ENCODE data around the gene GUCA2A. TPM values are rescaled to one million over a fixed set of nuclear protein-coding genes. Genes with fewer than 3 reads are reported as not detected.

The GUCA2A gene, protein sequence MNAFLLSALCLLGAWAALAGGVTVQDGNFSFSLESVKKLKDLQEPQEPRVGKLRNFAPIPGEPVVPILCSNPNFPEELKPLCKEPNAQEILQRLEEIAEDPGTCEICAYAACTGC
- not detected for total RNA-seq (2013)
- polyA plus RNA-seq (not detected), polyA minus RNA-seq (not detected in 2 replicates), total RNA-seq (0 to 0.23 (median 0) reads per million in 11 experiments)

DNA sequence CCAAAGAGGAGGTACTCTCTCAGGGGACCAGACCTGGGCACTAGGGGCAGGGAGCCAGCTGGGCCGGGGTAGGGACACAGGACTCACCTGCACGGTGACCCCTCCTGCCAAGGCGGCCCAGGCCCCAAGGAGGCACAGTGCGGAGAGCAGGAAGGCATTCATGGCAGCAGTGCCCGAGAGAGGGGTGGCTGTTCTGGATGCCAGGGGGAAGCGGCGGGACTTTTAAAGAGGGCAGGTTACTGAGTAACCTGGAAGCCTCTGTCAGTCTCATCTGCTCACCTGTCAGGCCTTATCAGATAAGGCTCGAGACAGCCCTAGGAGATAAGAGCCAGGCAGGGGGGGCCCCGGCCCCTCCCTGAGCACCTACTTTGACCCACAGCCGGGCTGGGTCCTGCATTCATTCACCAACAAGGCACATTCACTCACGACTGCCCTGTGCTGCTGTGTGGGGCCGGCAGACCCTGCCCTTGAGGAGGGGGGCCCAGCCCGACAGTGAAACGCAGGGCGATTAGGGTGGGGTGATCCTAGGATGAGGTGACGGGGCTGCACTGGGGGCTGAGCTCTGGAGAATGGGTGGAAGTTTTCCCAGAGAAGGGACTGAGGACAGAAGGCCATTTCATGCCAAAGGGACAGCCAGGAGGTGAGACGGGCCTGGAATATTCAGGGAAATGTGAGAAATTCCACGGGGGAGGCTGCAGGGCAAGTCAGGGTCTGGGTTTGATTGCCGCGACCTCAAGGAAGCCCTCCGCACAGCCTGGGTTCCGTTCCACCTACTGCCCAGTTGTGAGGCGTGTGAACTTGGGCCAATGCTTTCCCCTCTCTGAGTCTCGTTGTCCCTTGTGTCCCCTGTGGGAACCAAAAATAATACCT lies at the start of gene GUCA2A:
Gene GUCA2A, minus strand, starts transcription at position 195 of the 870 bp plus-strand sequence. Its CDS starts 33 bp downstream, at position 162.
- Histone ChIP-seq H3K4me3 (replicated peaks in 1 of 3; ENCODE audit: low read depth in 2 of 3, low read length in 3 of 3) (no peak within 1 kb of the TSS), H3K9ac (ENCODE audit: insufficient read depth, low read length, poor library complexity, severe bottlenecking) (no peak within 1 kb of the TSS), H3K4me2 (replicated peaks; ENCODE audit: extremely low read depth, low read length, poor library complexity, severe bottlenecking) (no peak within 1 kb of the TSS), H3K36me3 (replicated peaks in 1 of 2; ENCODE audit: control insufficient read depth in 1 of 2, insufficient read depth in 2 of 2, low read length in 2 of 2) (no peaks in the 10 kb centered on the region), H3K27ac (ENCODE audit: low read depth in 1 of 2, low read length in 2 of 2) (no peak within 1 kb of the TSS), H4K20me1 (ENCODE audit: insufficient read depth, low read length) (no peaks in the 10 kb centered on the region), H3K27me3 (ENCODE audit: control insufficient read depth in 2 of 2, insufficient read depth in 2 of 2, low read length in 2 of 2) (no peaks in the 10 kb centered on the region), H3K4me1 (ENCODE audit: control insufficient read depth in 1 of 2, insufficient read depth in 2 of 2, low read length in 2 of 2) (peaks cover 6 to 19% of the 10 kb centered on the region in 2 donors), H3K79me2 (ENCODE audit: insufficient read depth, low read length) (no peaks in the 10 kb centered on the region), H2AFZ (ENCODE audit: insufficient read depth, low read depth, low read length, poor library complexity, severe bottlenecking) (no peak within 1 kb of the TSS), H3K9me3 (replicated peaks in 1 of 2; ENCODE audit: control insufficient read depth in 1 of 2, insufficient read depth in 1 of 2, low read length in 2 of 2) (no peaks in the 10 kb centered on the region)
- intact Hi-C loops (cut with micrococcal nuclease) = no loop called here
- Mint-ChIP-seq H3K36me3 (no peaks in the 10 kb centered on the region), H3K27me3 (ENCODE audit: low read depth in 3 of 3) (peaks cover 5 to 9% (median 6%) of the 10 kb centered on the region in 3 donors), H3K9me3 (peaks cover 0 to 10% (median 8%) of the 10 kb centered on the region in 7 donors), H3K4me3 (peak within 1 kb of the TSS in 1 of 2 donors; percentile 43), H3K4me1 (peaks cover 16% of the 10 kb centered on the region), H3K27ac (no peak within 1 kb of the TSS)
- WGBS (ENCODE audit: insufficient coverage) = 97% methylated on average over 19 of the region's 24 CpGs
- no peak for DNase-seq
- TF ChIP-seq, protein P1, sequence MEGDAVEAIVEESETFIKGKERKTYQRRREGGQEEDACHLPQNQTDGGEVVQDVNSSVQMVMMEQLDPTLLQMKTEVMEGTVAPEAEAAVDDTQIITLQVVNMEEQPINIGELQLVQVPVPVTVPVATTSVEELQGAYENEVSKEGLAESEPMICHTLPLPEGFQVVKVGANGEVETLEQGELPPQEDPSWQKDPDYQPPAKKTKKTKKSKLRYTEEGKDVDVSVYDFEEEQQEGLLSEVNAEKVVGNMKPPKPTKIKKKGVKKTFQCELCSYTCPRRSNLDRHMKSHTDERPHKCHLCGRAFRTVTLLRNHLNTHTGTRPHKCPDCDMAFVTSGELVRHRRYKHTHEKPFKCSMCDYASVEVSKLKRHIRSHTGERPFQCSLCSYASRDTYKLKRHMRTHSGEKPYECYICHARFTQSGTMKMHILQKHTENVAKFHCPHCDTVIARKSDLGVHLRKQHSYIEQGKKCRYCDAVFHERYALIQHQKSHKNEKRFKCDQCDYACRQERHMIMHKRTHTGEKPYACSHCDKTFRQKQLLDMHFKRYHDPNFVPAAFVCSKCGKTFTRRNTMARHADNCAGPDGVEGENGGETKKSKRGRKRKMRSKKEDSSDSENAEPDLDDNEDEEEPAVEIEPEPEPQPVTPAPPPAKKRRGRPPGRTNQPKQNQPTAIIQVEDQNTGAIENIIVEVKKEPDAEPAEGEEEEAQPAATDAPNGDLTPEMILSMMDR (IDR thresholded peaks at IDR 0.05) = no peak

DNA sequence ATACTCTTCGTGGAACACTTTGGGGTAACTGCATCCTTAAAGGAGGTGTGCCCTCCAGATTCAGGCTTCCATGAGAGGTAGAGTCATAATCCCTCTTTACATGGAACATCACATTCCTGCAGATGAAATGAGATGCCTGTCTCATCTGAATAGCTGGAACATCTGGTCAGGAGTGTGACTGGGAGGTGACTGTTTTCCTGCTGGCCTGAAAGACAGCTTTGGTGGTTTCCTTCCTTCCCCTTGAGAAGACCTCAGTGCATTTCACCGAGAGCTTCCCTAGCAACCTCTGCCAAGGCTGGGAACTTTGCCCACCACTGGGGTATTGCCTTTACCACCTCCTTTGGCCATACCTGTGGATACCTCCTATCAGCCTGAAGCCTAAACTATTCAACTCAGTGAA lies 46.7 kb upstream of the GUCA2A start:
- H3K36me3 Mint-ChIP-seq = peaks cover 19 to 37% of the 10 kb centered on the region in 2 donors
- intact Hi-C loops (cut with micrococcal nuclease) = no loop called here
- no peak overlapping the region for H3K4me2 ChIP-seq (replicated peaks; ENCODE audit: extremely low read depth, low read length, poor library complexity, severe bottlenecking)

More for the DNA sequence above, 46.7 kb upstream of the GUCA2A start:
- Mint-ChIP-seq H3K4me1 (peaks cover 16% of the 10 kb centered on the region), H3K9me3 (peaks cover 0 to 5% (median 3%) of the 10 kb centered on the region in 7 donors), H3K27me3 (ENCODE audit: low read depth in 3 of 3) (no peaks in the 10 kb centered on the region), H3K27ac (no peak overlapping the region), H3K4me3 (no peak overlapping the region)
- TF ChIP-seq, protein P1 (IDR thresholded peaks at IDR 0.05) = no peak
- Histone ChIP-seq H3K9me3 (replicated peaks in 1 of 2; ENCODE audit: control insufficient read depth in 1 of 2, insufficient read depth in 1 of 2, low read length in 2 of 2) (no peaks in the 10 kb centered on the region), H3K79me2 (ENCODE audit: insufficient read depth, low read length) (peaks cover 47% of the 10 kb centered on the region), H3K4me1 (ENCODE audit: control insufficient read depth in 1 of 2, insufficient read depth in 2 of 2, low read length in 2 of 2) (peaks cover 6 to 11% of the 10 kb centered on the region in 2 donors), H3K36me3 (replicated peaks in 1 of 2; ENCODE audit: control insufficient read depth in 1 of 2, insufficient read depth in 2 of 2, low read length in 2 of 2) (peaks cover 0 to 29% of the 10 kb centered on the region in 2 donors), H2AFZ (ENCODE audit: insufficient read depth, low read depth, low read length, poor library complexity, severe bottlenecking) (no peak overlapping the region), H3K27ac (ENCODE audit: low read depth in 1 of 2, low read length in 2 of 2) (peak overlapping the region in 1 of 2 donors; percentile 4), H3K27me3 (ENCODE audit: control insufficient read depth in 2 of 2, insufficient read depth in 2 of 2, low read length in 2 of 2) (no peaks in the 10 kb centered on the region), H3K9ac (ENCODE audit: insufficient read depth, low read length, poor library complexity, severe bottlenecking) (no peak overlapping the region), H4K20me1 (ENCODE audit: insufficient read depth, low read length) (peaks cover 65% of the 10 kb centered on the region), H3K4me3 (replicated peaks in 1 of 3; ENCODE audit: low read depth in 2 of 3, low read length in 3 of 3) (no peak overlapping the region)
- DNase-seq = no peak
- 0% methylated on average over 1 of the region's 2 CpGs for WGBS (ENCODE audit: insufficient coverage)
